Endothelial cell (in vitro differentiated cells): Measurements from ENCODE around the gene IGFBP2. TPM values are rescaled to one million over a fixed set of nuclear protein-coding genes. Genes with fewer than 3 reads are reported as not detected.

Experiments used
- DNase-seq: peaks from one replicate; pipeline ENCODE4 v3.0.0; 2021; ENCODE audit warnings: low spot score
- H3K27ac Mint-ChIP-seq: one replicate; pipeline ENCODE4 v1.8.0; 2021; ENCODE audit warnings: mixed read lengths, inconsistent platforms; ENCODE audit not compliant: unreplicated experiment
- H3K27me3 Mint-ChIP-seq: one replicate; pipeline ENCODE4 v1.8.0; 2021; ENCODE audit warnings: mild to moderate bottlenecking, moderate library complexity, mixed read lengths, inconsistent platforms; ENCODE audit not compliant: unreplicated experiment
- H3K36me3 Mint-ChIP-seq: one replicate; pipeline ENCODE4 v1.8.0; 2021; ENCODE audit warnings: mild to moderate bottlenecking, low read depth, mixed read lengths, inconsistent platforms; ENCODE audit not compliant: unreplicated experiment
- H3K4me1 Mint-ChIP-seq: one replicate; pipeline ENCODE4 v1.8.0; 2021; ENCODE audit warnings: mild to moderate bottlenecking, mixed read lengths, inconsistent platforms; ENCODE audit not compliant: unreplicated experiment
- H3K4me3 Mint-ChIP-seq: one replicate; pipeline ENCODE4 v1.8.0; 2021; ENCODE audit warnings: mild to moderate bottlenecking, mixed read lengths, inconsistent platforms; ENCODE audit not compliant: unreplicated experiment
- H3K9me3 Mint-ChIP-seq: one replicate; pipeline ENCODE4 v1.8.0; 2021; ENCODE audit warnings: mixed read lengths, inconsistent platforms; ENCODE audit not compliant: unreplicated experiment
- CTCF ChIP-seq: fragments of 200-600 bp; sonication (generic); IDR thresholded peaks from one replicate; pipeline ENCODE4 v1.5.0; 2021; ENCODE audit warnings: antibody characterized with exemption; ENCODE audit not compliant: unreplicated experiment
- total RNA-seq: library from RNA; stranded (reverse); fragmentation: NEBNext Ultra II Directional; extraction: Animal tissue kit (Norgen Biotek cat#: 25700); gene quantifications from one replicate; pipeline ENCODE4 v1.2.1, GENCODE V29; 2021; ENCODE audit not compliant: unreplicated experiment

IGFBP2 gene
- total RNA-seq, 1 donor from 2014 or later, result 1,170 TPM

DNA sequence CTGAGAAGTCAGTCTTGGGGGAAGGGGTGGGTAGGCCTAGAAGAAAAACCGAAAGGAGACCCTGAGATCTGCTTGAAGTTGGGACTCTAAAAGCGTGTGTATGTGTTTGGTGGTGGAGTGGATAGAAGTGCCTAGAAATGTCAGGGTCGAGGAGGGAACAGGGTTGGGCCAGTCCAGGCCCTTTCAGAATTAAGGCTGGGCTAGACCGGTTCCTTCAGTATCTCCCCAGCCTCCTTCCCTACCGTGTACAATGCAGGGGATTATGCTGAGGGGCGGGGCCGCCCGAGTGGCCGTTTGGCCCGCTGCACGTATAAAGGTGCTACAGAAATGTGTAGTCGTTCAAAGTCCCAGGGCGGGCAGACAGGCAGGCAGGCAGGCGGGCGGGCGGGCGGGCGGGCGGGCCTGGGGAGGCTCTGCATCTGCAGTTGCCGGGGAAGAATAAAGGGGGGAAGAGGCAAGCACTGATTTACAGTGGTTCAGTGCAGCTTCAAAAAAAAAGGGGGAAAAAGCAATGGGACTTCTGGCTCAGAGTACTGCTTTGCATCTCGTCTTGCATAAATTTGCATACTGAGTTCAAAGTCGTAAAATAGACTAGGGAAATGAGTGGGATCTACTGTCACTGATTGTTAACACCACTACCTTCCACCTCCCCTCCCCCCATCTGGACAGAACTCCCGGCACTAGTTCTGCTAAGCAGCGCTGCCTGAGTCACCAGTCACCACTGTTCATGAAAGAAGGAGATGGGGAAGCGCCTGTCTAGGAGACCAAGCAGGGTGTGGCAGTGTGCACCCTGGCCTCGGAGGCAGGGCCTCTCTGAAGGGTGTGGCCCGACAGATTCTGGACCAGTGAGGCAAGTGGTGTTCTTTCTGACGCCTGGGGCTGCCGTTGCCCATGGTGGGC, 3.6 kb downstream of the IGFBP2 start:
- no peaks in the 10 kb centered on the region for H3K9me3 Mint-ChIP-seq
- H3K36me3 Mint-ChIP-seq, result peaks cover 49% of the 10 kb centered on the region
- peak; percentile 52 for DNase-seq
- peak overlapping the region; percentile 100 for H3K27ac Mint-ChIP-seq
- H3K27me3 Mint-ChIP-seq, result peaks cover 28% of the 10 kb centered on the region
- H3K4me1 Mint-ChIP-seq, result peaks cover 56% of the 10 kb centered on the region
- TF ChIP-seq CTCF, result no peak
- peak overlapping the region; percentile 100 for H3K4me3 Mint-ChIP-seq

- no peaks in the 10 kb centered on the region for H3K9me3 Mint-ChIP-seq
- peaks cover 51% of the 10 kb centered on the region for H3K4me1 Mint-ChIP-seq
- peak overlapping the region; percentile 77 for H3K27ac Mint-ChIP-seq
- H3K36me3 Mint-ChIP-seq, result peaks cover 47% of the 10 kb centered on the region
- no peak for DNase-seq
- H3K27me3 Mint-ChIP-seq, result peaks cover 23% of the 10 kb centered on the region
- H3K4me3 Mint-ChIP-seq, result peak overlapping the region; percentile 100
- no peak for TF ChIP-seq CTCF
Measured at GRCh38 chr2:216637472-216637871, 4.3 kb downstream of the IGFBP2 start.

- Mint-ChIP-seq H3K27ac (peak overlapping the region; percentile 97), H3K36me3 (peaks cover 63% of the 10 kb centered on the region), H3K9me3 (no peaks in the 10 kb centered on the region), H3K4me3 (peak overlapping the region; percentile 77), H3K4me1 (peaks cover 67% of the 10 kb centered on the region), H3K27me3 (peaks cover 14% of the 10 kb centered on the region)
- DNase-seq, result no peak
- TF ChIP-seq CTCF, result no peak
Measured at GRCh38 chr2:216643986-216644659, 10.9 kb downstream of the IGFBP2 start.

GRCh38 chr2:216644842-216645635, 11.8 kb downstream of the IGFBP2 start:
- DNase-seq, result no peak
- Mint-ChIP-seq H3K4me3 (peak overlapping the region; percentile 77), H3K9me3 (no peaks in the 10 kb centered on the region), H3K4me1 (peaks cover 72% of the 10 kb centered on the region), H3K36me3 (peaks cover 60% of the 10 kb centered on the region), H3K27me3 (peaks cover 14% of the 10 kb centered on the region), H3K27ac (peak overlapping the region; percentile 97)
- no peak for TF ChIP-seq CTCF
